ENCODE measurements around the gene DNTTIP2.
"Not testable (repeated sequence)": the region's sequence is repeated elsewhere in the genome, so short reads cannot be mapped to it uniquely, and the experiment has no call there.

The DNTTIP2 gene

GRCh38 chr1:93869653-93870052, 9.4 kb downstream of the DNTTIP2 start:
- H3K27ac ChIP-seq (ENCODE audit: low read length), result no peak overlapping the region
- no peak for TF ChIP-seq CTCF (IDR thresholded peaks at IDR 0.05; ENCODE audit: borderline replicate concordance, extremely low read depth, low read length, poor library complexity, severe bottlenecking)
- TF ChIP-seq EZH2 (IDR thresholded peaks at IDR 0.05; ENCODE audit: borderline replicate concordance, low read depth, low read length, severe bottlenecking), result no peak
- H3K27me3 ChIP-seq (ENCODE audit: insufficient read depth, low read length, poor library complexity), result no peaks in the 10 kb centered on the region
- H3K79me2 ChIP-seq (ENCODE audit: insufficient read depth, low read length), result peaks cover 8% of the 10 kb centered on the region; the same call in 1 of the 2 replicates
- H3K4me1 ChIP-seq (ENCODE audit: insufficient read depth, low read length), result no peaks in the 10 kb centered on the region
- H2AFZ ChIP-seq (ENCODE audit: low read depth, low read length), result no peak overlapping the region
- H3K4me3 ChIP-seq (ENCODE audit: low read depth in 1 of 2, low read length in 2 of 2), result no peak overlapping the region
- H3K36me3 ChIP-seq (ENCODE audit: insufficient read depth, low read length), result peaks cover 62% of the 10 kb centered on the region
- H3K9ac ChIP-seq (ENCODE audit: low read depth, low read length), result no peak overlapping the region
- ATAC-seq (ENCODE audit: insufficient read depth, low read depth) (no peak), DNase-seq (no peak)
- no peak overlapping the region for H3K4me2 ChIP-seq (ENCODE audit: insufficient read depth, low read length)
- no peaks in the 10 kb centered on the region for H3K9me3 ChIP-seq (ENCODE audit: insufficient read depth, low read length, severe bottlenecking)
- H4K20me1 ChIP-seq (ENCODE audit: insufficient read depth, low read length), result peaks cover 4% of the 10 kb centered on the region; the same call in 1 of the 2 replicates

- H3K4me1 ChIP-seq (ENCODE audit: insufficient read depth, low read length); H3K9me3 ChIP-seq (ENCODE audit: insufficient read depth, low read length, severe bottlenecking); H3K27me3 ChIP-seq (ENCODE audit: insufficient read depth, low read length, poor library complexity); DNase-seq; H4K20me1 ChIP-seq (ENCODE audit: insufficient read depth, low read length); H3K4me3 ChIP-seq (ENCODE audit: low read depth in 1 of 2, low read length in 2 of 2); H3K79me2 ChIP-seq (ENCODE audit: insufficient read depth, low read length); H2AFZ ChIP-seq (ENCODE audit: low read depth, low read length); H3K27ac ChIP-seq (ENCODE audit: low read length); ATAC-seq (ENCODE audit: insufficient read depth, low read depth); H3K9ac ChIP-seq (ENCODE audit: low read depth, low read length); H3K4me2 ChIP-seq (ENCODE audit: insufficient read depth, low read length): not testable (repeated sequence)
- H3K36me3 ChIP-seq (ENCODE audit: insufficient read depth, low read length), result peaks cover 50% of the 10 kb centered on the region
Observed at GRCh38 chr1:93868492-93868891, 10.5 kb downstream of the DNTTIP2 start.

- DNase-seq, result no peak
- Histone ChIP-seq H3K4me2 (ENCODE audit: insufficient read depth, low read length) (no peak overlapping the region), H3K9ac (ENCODE audit: low read depth, low read length) (no peak overlapping the region), H3K4me3 (ENCODE audit: low read depth in 1 of 2, low read length in 2 of 2) (no peak overlapping the region), H3K79me2 (ENCODE audit: insufficient read depth, low read length) (no peaks in the 10 kb centered on the region), H3K27me3 (ENCODE audit: insufficient read depth, low read length, poor library complexity) (no peaks in the 10 kb centered on the region), H3K36me3 (ENCODE audit: insufficient read depth, low read length) (peaks cover 19% of the 10 kb centered on the region), H3K27ac (ENCODE audit: low read length) (no peak overlapping the region), H2AFZ (ENCODE audit: low read depth, low read length) (no peak overlapping the region), H3K9me3 (ENCODE audit: insufficient read depth, low read length, severe bottlenecking) (no peaks in the 10 kb centered on the region), H3K4me1 (ENCODE audit: insufficient read depth, low read length) (no peaks in the 10 kb centered on the region), H4K20me1 (ENCODE audit: insufficient read depth, low read length) (no peaks in the 10 kb centered on the region)
- TF ChIP-seq EZH2 (IDR thresholded peaks at IDR 0.05; ENCODE audit: borderline replicate concordance, low read depth, low read length, severe bottlenecking) (no peak), CTCF (IDR thresholded peaks at IDR 0.05; ENCODE audit: borderline replicate concordance, extremely low read depth, low read length, poor library complexity, severe bottlenecking) (no peak)
- ATAC-seq (ENCODE audit: insufficient read depth, low read depth), result no peak
Observed at GRCh38 chr1:93865253-93865652, 13.8 kb downstream of the DNTTIP2 start.

- Histone ChIP-seq H3K79me2 (ENCODE audit: insufficient read depth, low read length) (no peaks in the 10 kb centered on the region), H3K4me2 (ENCODE audit: insufficient read depth, low read length) (no peak overlapping the region), H3K27ac (ENCODE audit: low read length) (no peak overlapping the region), H2AFZ (ENCODE audit: low read depth, low read length) (no peak overlapping the region), H3K4me3 (ENCODE audit: low read depth in 1 of 2, low read length in 2 of 2) (no peak overlapping the region), H4K20me1 (ENCODE audit: insufficient read depth, low read length) (no peaks in the 10 kb centered on the region), H3K4me1 (ENCODE audit: insufficient read depth, low read length) (no peaks in the 10 kb centered on the region), H3K36me3 (ENCODE audit: insufficient read depth, low read length) (peaks cover 9% of the 10 kb centered on the region), H3K9me3 (ENCODE audit: insufficient read depth, low read length, severe bottlenecking) (no peaks in the 10 kb centered on the region), H3K27me3 (ENCODE audit: insufficient read depth, low read length, poor library complexity) (no peaks in the 10 kb centered on the region), H3K9ac (ENCODE audit: low read depth, low read length) (no peak overlapping the region)
- TF ChIP-seq CTCF (IDR thresholded peaks at IDR 0.05; ENCODE audit: borderline replicate concordance, extremely low read depth, low read length, poor library complexity, severe bottlenecking), result no peak
- TF ChIP-seq EZH2 (IDR thresholded peaks at IDR 0.05; ENCODE audit: borderline replicate concordance, low read depth, low read length, severe bottlenecking), result no peak
- DNase-seq (no peak), ATAC-seq (ENCODE audit: insufficient read depth, low read depth) (no peak)
Observed at GRCh38 chr1:93864175-93864574, 14.8 kb downstream of the DNTTIP2 start.

- H3K4me1 ChIP-seq (ENCODE audit: insufficient read depth, low read length); H3K4me2 ChIP-seq (ENCODE audit: insufficient read depth, low read length); H3K9ac ChIP-seq (ENCODE audit: low read depth, low read length); H3K27ac ChIP-seq (ENCODE audit: low read length); H2AFZ ChIP-seq (ENCODE audit: low read depth, low read length); DNase-seq; ATAC-seq (ENCODE audit: insufficient read depth, low read depth); H3K9me3 ChIP-seq (ENCODE audit: insufficient read depth, low read length, severe bottlenecking); H3K4me3 ChIP-seq (ENCODE audit: low read depth in 1 of 2, low read length in 2 of 2); H4K20me1 ChIP-seq (ENCODE audit: insufficient read depth, low read length); H3K79me2 ChIP-seq (ENCODE audit: insufficient read depth, low read length); H3K27me3 ChIP-seq (ENCODE audit: insufficient read depth, low read length, poor library complexity); H3K36me3 ChIP-seq (ENCODE audit: insufficient read depth, low read length): not testable (repeated sequence)
Observed at GRCh38 chr1:93857653-93858052, 21.4 kb downstream of the DNTTIP2 start.

- not testable (repeated sequence) for H2AFZ ChIP-seq (ENCODE audit: low read depth, low read length); H3K9me3 ChIP-seq (ENCODE audit: insufficient read depth, low read length, severe bottlenecking); H4K20me1 ChIP-seq (ENCODE audit: insufficient read depth, low read length); H3K27ac ChIP-seq (ENCODE audit: low read length); H3K4me1 ChIP-seq (ENCODE audit: insufficient read depth, low read length); DNase-seq; H3K9ac ChIP-seq (ENCODE audit: low read depth, low read length); H3K79me2 ChIP-seq (ENCODE audit: insufficient read depth, low read length); H3K4me2 ChIP-seq (ENCODE audit: insufficient read depth, low read length); H3K27me3 ChIP-seq (ENCODE audit: insufficient read depth, low read length, poor library complexity); H3K36me3 ChIP-seq (ENCODE audit: insufficient read depth, low read length); H3K4me3 ChIP-seq (ENCODE audit: low read depth in 1 of 2, low read length in 2 of 2); ATAC-seq (ENCODE audit: insufficient read depth, low read depth)
Observed at GRCh38 chr1:93855983-93856382, 23.0 kb downstream of the DNTTIP2 start.
